ENCODE results near the gene TMEM115. TPM values are rescaled to one million over a fixed set of nuclear protein-coding genes. Genes with fewer than 3 reads are reported as not detected.

Gene TMEM115
- total and polyA plus RNA-seq, 10 of the 15 experiments (the other 5 are each of a cell fraction or from before 2014, with no cell fraction given): 1.9 to 18.7 (median 13.2) TPM

GRCh38 chr3:50327943-50328691 is 31.2 kb downstream of the TMEM115 start, which contains the start of gene TUSC2 (continued):
- TF ChIP-seq RAD21 (IDR thresholded peaks at IDR 0.05; ENCODE audit: insufficient read depth, low read depth, low read length) (no peak), NR2F1 (conservative IDR thresholded peaks at IDR 0.05) (0 out of 2 replicates have a peak, but pooled peaks have one; percentile 11), CHD2 (IDR thresholded peaks at IDR 0.05; ENCODE audit: borderline replicate concordance, low read depth, low read length) (peak; percentile 83), FOS (IDR thresholded peaks at IDR 0.05; ENCODE audit: borderline replicate concordance, extremely low read depth, insufficient read length) (no peak), ZNF622 (IDR thresholded peaks at IDR 0.05) (no peak), HDAC2 (IDR thresholded peaks at IDR 0.05) (no peak), KLF5 (IDR thresholded peaks at IDR 0.05; ENCODE audit: partially characterized antibody) (no peak), TARDBP (IDR thresholded peaks at IDR 0.05; ENCODE audit: borderline replicate concordance) (no peak), TCF12 (IDR thresholded peaks at IDR 0.05; ENCODE audit: low read depth, low read length) (no peak; the same call in 1 of the 2 replicates), RELB (IDR thresholded peaks at IDR 0.05; ENCODE audit: low read depth) (peak; percentile 76), IKZF2 (IDR thresholded peaks at IDR 0.05) (no peak), BMI1 (IDR thresholded peaks at IDR 0.05; ENCODE audit: borderline replicate concordance) (peak; percentile 44; the same call in 1 of the 2 replicates), NFYB (IDR thresholded peaks at IDR 0.05; ENCODE audit: insufficient read depth, low read depth, low read length) (peak; percentile 97), MLLT1 (IDR thresholded peaks at IDR 0.05) (0 out of 2 replicates have a peak, but pooled peaks have one; percentile 28), ZSCAN29 (IDR thresholded peaks at IDR 0.05) (no peak), RB1 (IDR thresholded peaks at IDR 0.05; ENCODE audit: borderline replicate concordance) (peak; percentile 68; the same call in 1 of the 2 replicates), HDAC6 (IDR thresholded peaks at IDR 0.05; ENCODE audit: unreplicated experiment) (no peak), TBL1XR1 (IDR thresholded peaks at IDR 0.05; ENCODE audit: low read depth, low read length) (no peak), BACH1 (IDR thresholded peaks at IDR 0.05; ENCODE audit: borderline replicate concordance) (peak; percentile 31; the same call in 1 of the 2 replicates), CEBPB (IDR thresholded peaks at IDR 0.05; ENCODE audit: borderline replicate concordance in 1 of 2, low read depth in 2 of 2, low read length in 2 of 2) (no peak), SKIL (IDR thresholded peaks at IDR 0.05; ENCODE audit: low read depth, poor library complexity, severe bottlenecking) (no peak), NBN (IDR thresholded peaks at IDR 0.05) (no peak), JUNB (IDR thresholded peaks at IDR 0.05) (no peak), E2F8 (IDR thresholded peaks at IDR 0.05; ENCODE audit: low read depth, partially characterized antibody) (no peak)
